ENCODE results near the gene SLC25A48.

SLC25A48 gene

GRCh38 chr5:135825373-135826220, 8.9 kb upstream of the SLC25A48 start:
- ChIA-PET POLR2A (no interaction called here), CTCF (interaction anchor here (1.5 to 11.4 kb wide), 3 partner anchors 260 to 365 kb away, joined by 3 to 319 read pairs (median 67); no protein-coding TSS in a partner anchor)
- Histone ChIP-seq H3K4me3 (ENCODE audit: low read depth, low read length) (no peak overlapping the region), H3K9me3 (ENCODE audit: control insufficient read depth, insufficient read depth, low read depth, low read length) (no peaks in the 10 kb centered on the region), H3K4me1 (ENCODE audit: control insufficient read depth, insufficient read depth, low read length) (no peaks in the 10 kb centered on the region), H3K27ac (ENCODE audit: extremely low read depth, low read depth, low read length) (no peak overlapping the region), H3K36me3 (ENCODE audit: control insufficient read depth in 2 of 2, insufficient read depth in 1 of 2, low read length in 2 of 2) (no peaks in the 10 kb centered on the region)
- no peak for TF ChIP-seq AEBP2 (tag by site-specific recombination; IDR thresholded peaks at IDR 0.05; ENCODE audit: borderline replicate concordance)
- TF ChIP-seq, protein P1, sequence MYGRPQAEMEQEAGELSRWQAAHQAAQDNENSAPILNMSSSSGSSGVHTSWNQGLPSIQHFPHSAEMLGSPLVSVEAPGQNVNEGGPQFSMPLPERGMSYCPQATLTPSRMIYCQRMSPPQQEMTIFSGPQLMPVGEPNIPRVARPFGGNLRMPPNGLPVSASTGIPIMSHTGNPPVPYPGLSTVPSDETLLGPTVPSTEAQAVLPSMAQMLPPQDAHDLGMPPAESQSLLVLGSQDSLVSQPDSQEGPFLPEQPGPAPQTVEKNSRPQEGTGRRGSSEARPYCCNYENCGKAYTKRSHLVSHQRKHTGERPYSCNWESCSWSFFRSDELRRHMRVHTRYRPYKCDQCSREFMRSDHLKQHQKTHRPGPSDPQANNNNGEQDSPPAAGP (tag by site-specific recombination; IDR thresholded peaks at IDR 0.05): no peak

GRCh38 chr5:135826221-135826525, 8.3 kb upstream of the SLC25A48 start:
- no peaks in the 10 kb centered on the region for H3K36me3 ChIP-seq (ENCODE audit: control insufficient read depth in 2 of 2, insufficient read depth in 1 of 2, low read length in 2 of 2)
- no peak overlapping the region for H3K4me3 ChIP-seq (ENCODE audit: low read depth, low read length)
- no peaks in the 10 kb centered on the region for H3K4me1 ChIP-seq (ENCODE audit: control insufficient read depth, insufficient read depth, low read length)
- CTCF ChIA-PET: interaction anchor here (5.5 to 11.4 kb wide), 2 partner anchors 260 to 366 kb away, joined by 67 to 319 read pairs; no protein-coding TSS in a partner anchor
- TF ChIP-seq ZNF394 (tag by site-specific recombination; IDR thresholded peaks at IDR 0.05; ENCODE audit: borderline replicate concordance): no peak
- TF ChIP-seq, protein P2, sequence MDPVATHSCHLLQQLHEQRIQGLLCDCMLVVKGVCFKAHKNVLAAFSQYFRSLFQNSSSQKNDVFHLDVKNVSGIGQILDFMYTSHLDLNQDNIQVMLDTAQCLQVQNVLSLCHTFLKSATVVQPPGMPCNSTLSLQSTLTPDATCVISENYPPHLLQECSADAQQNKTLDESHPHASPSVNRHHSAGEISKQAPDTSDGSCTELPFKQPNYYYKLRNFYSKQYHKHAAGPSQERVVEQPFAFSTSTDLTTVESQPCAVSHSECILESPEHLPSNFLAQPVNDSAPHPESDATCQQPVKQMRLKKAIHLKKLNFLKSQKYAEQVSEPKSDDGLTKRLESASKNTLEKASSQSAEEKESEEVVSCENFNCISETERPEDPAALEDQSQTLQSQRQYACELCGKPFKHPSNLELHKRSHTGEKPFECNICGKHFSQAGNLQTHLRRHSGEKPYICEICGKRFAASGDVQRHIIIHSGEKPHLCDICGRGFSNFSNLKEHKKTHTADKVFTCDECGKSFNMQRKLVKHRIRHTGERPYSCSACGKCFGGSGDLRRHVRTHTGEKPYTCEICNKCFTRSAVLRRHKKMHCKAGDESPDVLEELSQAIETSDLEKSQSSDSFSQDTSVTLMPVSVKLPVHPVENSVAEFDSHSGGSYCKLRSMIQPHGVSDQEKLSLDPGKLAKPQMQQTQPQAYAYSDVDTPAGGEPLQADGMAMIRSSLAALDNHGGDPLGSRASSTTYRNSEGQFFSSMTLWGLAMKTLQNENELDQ (tag by site-specific recombination; IDR thresholded peaks at IDR 0.05; ENCODE audit: low read depth): no peak
- TF ChIP-seq OVOL3 (tag by site-specific recombination; IDR thresholded peaks at IDR 0.05): no peak
- TF ChIP-seq KLF1 (tag by site-specific recombination; IDR thresholded peaks at IDR 0.05): no peak
- TF ChIP-seq ZNF677 (tag by site-specific recombination; IDR thresholded peaks at IDR 0.05): no peak
- TF ChIP-seq ZNF202 (tag by site-specific recombination; IDR thresholded peaks at IDR 0.05; ENCODE audit: borderline replicate concordance): no peak
- TF ChIP-seq ZNF433 (tag by site-specific recombination; IDR thresholded peaks at IDR 0.05; ENCODE audit: low read depth): no peak
- TF ChIP-seq ZNF423 (tag by site-specific recombination; IDR thresholded peaks at IDR 0.05): no peak
- no peak for TF ChIP-seq ZNF776 (tag by site-specific recombination; IDR thresholded peaks at IDR 0.05; ENCODE audit: borderline replicate concordance)
- TF ChIP-seq HOXA7 (CRISPR knock-in tag; IDR thresholded peaks at IDR 0.05; ENCODE audit: borderline replicate concordance): no peak
- no peak for TF ChIP-seq FEZF1 (tag by site-specific recombination; IDR thresholded peaks at IDR 0.05)
- no peak for TF ChIP-seq RBAK (tag by site-specific recombination; IDR thresholded peaks at IDR 0.05)
- no peak for TF ChIP-seq ZBTB17 (tag by site-specific recombination; IDR thresholded peaks at IDR 0.05)
- TF ChIP-seq KLF8 (tag by site-specific recombination; IDR thresholded peaks at IDR 0.05): no peak
- H3K27ac ChIP-seq (ENCODE audit: extremely low read depth, low read depth, low read length): no peak overlapping the region
- POLR2A ChIA-PET: no interaction called here
- no peaks in the 10 kb centered on the region for H3K9me3 ChIP-seq (ENCODE audit: control insufficient read depth, insufficient read depth, low read depth, low read length)

All from HEK293 (cell line).